Activated B cell treated with CpG ODN at 0.5 μM for 24 hours (primary cell): Measurements from ENCODE around the gene ENOX1. TPM values are rescaled to one million over a fixed set of nuclear protein-coding genes. Genes with fewer than 3 reads are reported as not detected.
A peak's percentile ranks its signal among the peaks of the same experiment; 100 is the strongest.

Experiments used
- ATAC-seq: fragments of 200-7000 bp; cut with Tn5 transposase; one replicate; pipeline ENCODE4 v1.10.0; 2021; ENCODE audit warnings: low read depth, mild to moderate bottlenecking, moderate library complexity
- CTCF ChIA-PET: fragments of 350-600 bp; sonication (Branson Sonifier 250); formaldehyde crosslinking; loops from one replicate; lab custom pipeline; 2021; ENCODE audit warnings: antibody characterized with exemption; lab: Charles Lee
- POLR2A ChIA-PET: fragments of 350-600 bp; sonication (Branson Sonifier 250); formaldehyde crosslinking; loops from one replicate; lab custom pipeline; 2021; ENCODE audit warnings: antibody characterized with exemption; lab: Charles Lee
- DNase-seq: peaks from one replicate; pipeline ENCODE4 v3.0.0; 2022
- H3K27ac Mint-ChIP-seq: one replicate; pipeline ENCODE4 v1.8.0; 2020; ENCODE audit warnings: mixed read lengths
- H3K27me3 Mint-ChIP-seq: one replicate; pipeline ENCODE4 v1.8.0; 2021; ENCODE audit warnings: mixed read lengths
- H3K36me3 Mint-ChIP-seq: one replicate; pipeline ENCODE4 v1.8.0; 2021; ENCODE audit warnings: low read depth, mixed read lengths
- H3K4me1 Mint-ChIP-seq: one replicate; pipeline ENCODE4 v1.8.0; 2021; ENCODE audit warnings: mixed read lengths
- H3K4me3 Mint-ChIP-seq: one replicate; pipeline ENCODE4 v1.8.0; 2020; ENCODE audit warnings: mild to moderate bottlenecking, mixed read lengths
- H3K9me3 Mint-ChIP-seq: one replicate; pipeline ENCODE4 v1.8.0; 2020; ENCODE audit warnings: mixed read lengths
- intact Hi-C: fragments of 100-400 bp; cut with micrococcal nuclease; formaldehyde crosslinking; loops from one replicate; pipeline ENCODE4 v1.15.1; 2024
- total RNA-seq: library from RNA; stranded (reverse); gene quantifications from 2 replicates; pipeline ENCODE4 v1.2.3, GENCODE V29; 2022
- TF ChIP-seq, protein P1 (sequence below): fragments of 200-600 bp; IDR thresholded peaks from one replicate; pipeline ENCODE4 v1.8.0; 2022; ENCODE audit warnings: antibody characterized with exemption, mild to moderate bottlenecking

Gene ENOX1
- total RNA-seq, 1 donor from 2014 or later = not detected

DNA sequence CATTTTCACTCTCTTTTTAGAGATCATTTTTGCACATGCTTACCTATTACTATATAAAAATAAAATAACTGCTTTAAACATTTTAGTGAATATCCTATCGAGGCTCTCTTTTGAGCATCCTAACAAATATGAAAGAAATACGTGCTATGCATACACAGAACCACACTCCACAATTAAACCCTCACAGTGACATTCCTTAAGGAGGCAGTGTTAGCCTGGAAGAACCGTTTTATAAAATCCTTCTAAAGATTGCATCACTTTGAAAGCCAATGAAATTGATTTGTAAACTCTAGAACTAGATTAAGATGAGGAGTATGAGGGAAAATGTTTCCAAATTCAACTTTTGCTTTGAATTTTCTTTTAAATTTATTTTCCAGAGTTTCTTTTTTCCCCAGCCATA is 11.1 kb upstream of the ENOX1 start:
- intact Hi-C loops = no loop called here
- no peaks in the 10 kb centered on the region for H3K36me3 Mint-ChIP-seq
- DNase-seq = no peak
- H3K9me3 Mint-ChIP-seq = no peaks in the 10 kb centered on the region
- TF ChIP-seq, protein P1, sequence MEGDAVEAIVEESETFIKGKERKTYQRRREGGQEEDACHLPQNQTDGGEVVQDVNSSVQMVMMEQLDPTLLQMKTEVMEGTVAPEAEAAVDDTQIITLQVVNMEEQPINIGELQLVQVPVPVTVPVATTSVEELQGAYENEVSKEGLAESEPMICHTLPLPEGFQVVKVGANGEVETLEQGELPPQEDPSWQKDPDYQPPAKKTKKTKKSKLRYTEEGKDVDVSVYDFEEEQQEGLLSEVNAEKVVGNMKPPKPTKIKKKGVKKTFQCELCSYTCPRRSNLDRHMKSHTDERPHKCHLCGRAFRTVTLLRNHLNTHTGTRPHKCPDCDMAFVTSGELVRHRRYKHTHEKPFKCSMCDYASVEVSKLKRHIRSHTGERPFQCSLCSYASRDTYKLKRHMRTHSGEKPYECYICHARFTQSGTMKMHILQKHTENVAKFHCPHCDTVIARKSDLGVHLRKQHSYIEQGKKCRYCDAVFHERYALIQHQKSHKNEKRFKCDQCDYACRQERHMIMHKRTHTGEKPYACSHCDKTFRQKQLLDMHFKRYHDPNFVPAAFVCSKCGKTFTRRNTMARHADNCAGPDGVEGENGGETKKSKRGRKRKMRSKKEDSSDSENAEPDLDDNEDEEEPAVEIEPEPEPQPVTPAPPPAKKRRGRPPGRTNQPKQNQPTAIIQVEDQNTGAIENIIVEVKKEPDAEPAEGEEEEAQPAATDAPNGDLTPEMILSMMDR = no peak
- no peak for ATAC-seq
- H3K27ac Mint-ChIP-seq = no peak overlapping the region
- no peaks in the 10 kb centered on the region for H3K4me1 Mint-ChIP-seq
- H3K27me3 Mint-ChIP-seq = peaks cover 11% of the 10 kb centered on the region
- CTCF ChIA-PET = no interaction called here
- POLR2A ChIA-PET = no interaction called here
- H3K4me3 Mint-ChIP-seq = no peak overlapping the region

DNA sequence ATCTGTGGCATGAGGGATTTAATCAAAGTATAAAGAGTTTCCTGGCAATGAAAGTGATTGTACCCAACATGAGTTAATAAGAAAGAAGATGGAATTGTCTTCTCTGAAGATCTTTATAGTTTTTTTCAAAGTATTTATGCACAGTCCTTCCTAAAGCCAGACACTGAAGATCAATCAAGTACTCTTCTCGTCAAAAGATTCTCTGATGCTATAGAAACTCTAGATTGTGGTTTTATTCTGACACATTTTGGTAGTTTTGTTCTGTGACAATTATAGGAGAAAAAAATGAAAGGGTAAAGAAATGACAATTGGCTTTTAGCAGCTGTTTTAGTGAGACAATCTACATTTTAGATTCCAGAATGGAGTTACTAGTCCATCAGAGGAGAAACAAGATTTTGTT is 10.4 kb upstream of the ENOX1 start:
- intact Hi-C loops = no loop called here
- DNase-seq = no peak
- ChIA-PET CTCF (no interaction called here), POLR2A (no interaction called here)
- H3K36me3 Mint-ChIP-seq = no peaks in the 10 kb centered on the region
- H3K4me1 Mint-ChIP-seq = no peaks in the 10 kb centered on the region
- ATAC-seq = no peak
- no peak overlapping the region for H3K4me3 Mint-ChIP-seq
- no peaks in the 10 kb centered on the region for H3K9me3 Mint-ChIP-seq
- H3K27ac Mint-ChIP-seq = no peak overlapping the region
- peaks cover 16% of the 10 kb centered on the region for H3K27me3 Mint-ChIP-seq
- TF ChIP-seq, protein P1 = no peak

DNA sequence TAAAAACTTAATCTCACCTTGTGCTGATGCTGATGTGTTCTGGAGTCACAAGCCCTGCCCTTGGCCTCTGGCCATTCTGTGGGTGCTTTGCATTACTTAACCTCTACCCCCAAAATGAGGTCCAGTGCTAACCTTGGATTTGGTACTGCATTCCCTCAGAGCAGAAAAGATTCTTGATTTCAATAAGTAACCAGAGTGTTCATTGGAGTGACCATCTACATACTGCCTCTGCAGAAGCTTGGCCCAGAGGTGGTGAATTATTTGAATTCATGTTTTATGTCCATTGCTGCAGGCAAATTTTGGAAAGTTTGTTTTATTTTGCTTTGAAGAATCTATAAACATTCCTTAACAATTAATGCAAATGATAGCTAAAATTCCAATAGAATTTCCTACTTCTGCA is 7.6 kb upstream of the ENOX1 start:
- ChIA-PET POLR2A (no interaction called here), CTCF (interaction anchor here (0.6 kb wide), 1 partner anchor 10 kb away, joined by 3 read pairs; no protein-coding TSS in a partner anchor)
- H3K36me3 Mint-ChIP-seq = no peaks in the 10 kb centered on the region
- no peaks in the 10 kb centered on the region for H3K4me1 Mint-ChIP-seq
- ATAC-seq = no peak
- H3K9me3 Mint-ChIP-seq = no peaks in the 10 kb centered on the region
- no peak for DNase-seq
- no peak overlapping the region for H3K4me3 Mint-ChIP-seq
- intact Hi-C loops = no loop called here
- no peak overlapping the region for H3K27ac Mint-ChIP-seq
- H3K27me3 Mint-ChIP-seq = peaks cover 17% of the 10 kb centered on the region
- TF ChIP-seq, protein P1 = no peak

DNA sequence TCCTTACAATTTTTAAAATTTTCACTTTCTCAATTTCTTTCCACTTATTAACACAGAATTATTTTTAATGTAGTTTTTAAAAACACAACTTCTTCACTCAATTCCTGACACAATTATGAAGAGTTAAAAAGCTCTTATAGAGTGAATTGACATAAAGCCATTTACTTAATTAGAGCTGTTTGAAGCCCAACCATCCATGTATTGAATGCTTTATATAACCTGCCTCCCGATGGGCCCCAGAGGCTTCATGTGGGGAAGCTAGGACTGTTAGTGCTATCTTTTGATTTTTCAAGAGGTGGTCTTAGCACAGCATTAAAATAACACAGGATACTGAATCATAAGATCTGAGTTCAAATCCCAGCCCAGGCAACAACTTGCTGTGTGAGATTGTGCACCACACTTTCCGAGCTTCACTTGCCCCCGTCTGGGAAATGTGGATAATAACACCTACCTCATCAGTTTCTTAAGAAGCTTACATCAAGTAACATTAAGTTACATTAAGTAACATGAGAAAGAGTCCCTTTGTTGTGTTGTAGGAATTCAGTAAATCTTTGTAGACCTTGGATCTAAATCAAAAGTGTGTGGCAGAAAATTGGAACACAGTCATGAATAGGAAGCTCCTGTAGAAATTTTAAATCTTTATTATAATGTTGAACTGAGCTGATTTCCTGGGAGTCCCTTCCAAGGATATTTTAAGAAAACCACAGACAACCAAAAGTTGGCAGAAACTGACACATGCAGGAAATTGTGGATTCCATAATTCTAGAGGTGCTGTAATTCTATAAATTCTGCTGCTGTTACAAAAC is 5.5 kb upstream of the ENOX1 start:
- ChIA-PET CTCF (interaction anchor here (2.0 to 2.2 kb wide), 2 partner anchors 9 to 12 kb away, joined by 6 read pairs; no protein-coding TSS in a partner anchor), POLR2A (no interaction called here)
- TF ChIP-seq, protein P1 = no peak
- peaks cover 35% of the 10 kb centered on the region for H3K27me3 Mint-ChIP-seq
- intact Hi-C loops = no loop called here
- DNase-seq = no peak
- no peak for ATAC-seq
- H3K36me3 Mint-ChIP-seq = no peaks in the 10 kb centered on the region
- no peak overlapping the region for H3K27ac Mint-ChIP-seq
- H3K4me1 Mint-ChIP-seq = peaks cover 8% of the 10 kb centered on the region
- H3K9me3 Mint-ChIP-seq = no peaks in the 10 kb centered on the region
- no peak overlapping the region for H3K4me3 Mint-ChIP-seq

DNA sequence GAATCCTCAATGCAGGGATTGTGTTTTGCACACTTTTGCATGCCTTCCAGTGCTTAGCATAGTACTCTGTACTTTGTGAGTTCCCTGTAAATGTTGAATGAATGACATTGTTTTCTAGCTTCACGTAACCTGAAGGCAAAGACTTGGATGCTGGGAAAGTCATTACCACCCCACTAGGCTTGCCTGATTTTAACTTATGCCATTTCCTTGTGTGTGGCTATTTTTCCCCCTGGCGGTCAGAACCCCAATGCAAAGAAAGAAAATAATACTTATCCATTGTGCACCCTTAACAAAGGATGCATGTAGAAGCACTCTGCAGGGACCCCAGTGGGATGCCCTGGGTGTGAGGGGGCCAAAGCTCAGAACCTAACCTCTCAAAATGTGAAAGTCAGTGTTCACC is 1.2 kb upstream of the ENOX1 start:
- no peaks in the 10 kb centered on the region for H3K36me3 Mint-ChIP-seq
- H3K4me3 Mint-ChIP-seq = peak overlapping the region; percentile 70
- H3K9me3 Mint-ChIP-seq = no peaks in the 10 kb centered on the region
- TF ChIP-seq, protein P1 = no peak
- H3K27ac Mint-ChIP-seq = no peak overlapping the region
- H3K27me3 Mint-ChIP-seq = peaks cover 36% of the 10 kb centered on the region
- no peak for ATAC-seq
- H3K4me1 Mint-ChIP-seq = peaks cover 16% of the 10 kb centered on the region
- intact Hi-C loops = loop anchor here (5.0 kb wide), 1 partner anchor 701 kb away; no protein-coding TSS in a partner anchor
- no peak for DNase-seq
- ChIA-PET POLR2A (no interaction called here), CTCF (interaction anchor here (2.0 kb wide), 1 partner anchor 16 kb away, joined by 10 read pairs; no protein-coding TSS in a partner anchor)
